Measurements from ENCODE around the gene ESD.

The ESD gene

GRCh38 chr13:46796515-46797474, at the start of gene ESD:
Gene ESD, minus strand, starts transcription at chr13:46797161. Its CDS starts 5,748 bp downstream, at chr13:46791413.
- TF ChIP-seq POLR2A (IDR thresholded peaks at IDR 0.05; ENCODE audit: low read length) = peak; percentile 66
- no peak for TF ChIP-seq GATA1 (IDR thresholded peaks at IDR 0.05; ENCODE audit: low read depth, low read length)
- peak; percentile 89 to 91 for DNase-seq

GRCh38 chr13:46846726-46847125, 49.8 kb upstream of the ESD start:
- no peak for DNase-seq
- TF ChIP-seq POLR2A (IDR thresholded peaks at IDR 0.05; ENCODE audit: low read length) (no peak), GATA1 (IDR thresholded peaks at IDR 0.05; ENCODE audit: low read depth, low read length) (no peak)

- peak in 1 of 2 experiments; percentile 2 for DNase-seq
- TF ChIP-seq GATA1 (IDR thresholded peaks at IDR 0.05; ENCODE audit: low read depth, low read length) (no peak), POLR2A (IDR thresholded peaks at IDR 0.05; ENCODE audit: low read length) (no peak)
Observed at GRCh38 chr13:46845146-46845545, 48.2 kb upstream of the ESD start.

- DNase-seq = no peak
- TF ChIP-seq POLR2A (IDR thresholded peaks at IDR 0.05; ENCODE audit: low read length) (no peak), GATA1 (IDR thresholded peaks at IDR 0.05; ENCODE audit: low read depth, low read length) (no peak)
Observed at GRCh38 chr13:46844431-46844830, 47.5 kb upstream of the ESD start.

GRCh38 chr13:46839399-46839798, 42.4 kb upstream of the ESD start:
- DNase-seq = no peak
- no peak for TF ChIP-seq POLR2A (IDR thresholded peaks at IDR 0.05; ENCODE audit: low read length)
- TF ChIP-seq GATA1 (IDR thresholded peaks at IDR 0.05; ENCODE audit: low read depth, low read length) = no peak

GRCh38 chr13:46834657-46835056, 37.7 kb upstream of the ESD start:
- TF ChIP-seq GATA1 (IDR thresholded peaks at IDR 0.05; ENCODE audit: low read depth, low read length) (no peak), POLR2A (IDR thresholded peaks at IDR 0.05; ENCODE audit: low read length) (no peak)
- DNase-seq = no peak

- peak; percentile 54 to 77 for DNase-seq
- TF ChIP-seq GATA1 (IDR thresholded peaks at IDR 0.05; ENCODE audit: low read depth, low read length) (no peak), POLR2A (IDR thresholded peaks at IDR 0.05; ENCODE audit: low read length) (no peak)
Observed at GRCh38 chr13:46831588-46832194, 34.7 kb upstream of the ESD start.

- no peak for TF ChIP-seq GATA1 (IDR thresholded peaks at IDR 0.05; ENCODE audit: low read depth, low read length)
- no peak for TF ChIP-seq POLR2A (IDR thresholded peaks at IDR 0.05; ENCODE audit: low read length)
Observed at GRCh38 chr13:46830405-46831005, 33.5 kb upstream of the ESD start.

GRCh38 chr13:46822551-46822950, 25.6 kb upstream of the ESD start:
- no peak for DNase-seq
- TF ChIP-seq POLR2A (IDR thresholded peaks at IDR 0.05; ENCODE audit: low read length) (no peak), GATA1 (IDR thresholded peaks at IDR 0.05; ENCODE audit: low read depth, low read length) (no peak)

More at GRCh38 chr13:46830405-46831005, 33.5 kb upstream of the ESD start:
- DNase-seq = no peak

GRCh38 chr13:46817838-46818476, 21.0 kb upstream of the ESD start:
- DNase-seq = no peak
- TF ChIP-seq POLR2A (IDR thresholded peaks at IDR 0.05; ENCODE audit: low read length) (no peak), GATA1 (IDR thresholded peaks at IDR 0.05; ENCODE audit: low read depth, low read length) (no peak)

- TF ChIP-seq GATA1 (IDR thresholded peaks at IDR 0.05; ENCODE audit: low read depth, low read length) (no peak), POLR2A (IDR thresholded peaks at IDR 0.05; ENCODE audit: low read length) (no peak)
- DNase-seq = no peak
Observed at GRCh38 chr13:46817095-46817494, 20.1 kb upstream of the ESD start.

- TF ChIP-seq POLR2A (IDR thresholded peaks at IDR 0.05; ENCODE audit: low read length) (no peak), GATA1 (IDR thresholded peaks at IDR 0.05; ENCODE audit: low read depth, low read length) (no peak)
- DNase-seq = no peak
Observed at GRCh38 chr13:46816371-46816770, 19.4 kb upstream of the ESD start.

- TF ChIP-seq POLR2A (IDR thresholded peaks at IDR 0.05; ENCODE audit: low read length) (no peak), GATA1 (IDR thresholded peaks at IDR 0.05; ENCODE audit: low read depth, low read length) (no peak)
- DNase-seq = no peak
Observed at GRCh38 chr13:46812301-46812797, 15.4 kb upstream of the ESD start.

Data from erythroblast (primary cell).